GM13976 (cell line): ENCODE data around the gene OR2C1.

Experiments
- DNase-seq: peaks from one replicate; pipeline ENCODE4 v3.0.0; 2012; ENCODE audit warnings: low spot score
- CTCF ChIP-seq: IDR thresholded peaks from 2 replicates; pipeline ENCODE4 v1.5.1; 2012; ENCODE audit warnings: borderline replicate concordance, mild to moderate bottlenecking; ENCODE audit not compliant: insufficient read depth; ENCODE audit errors: extremely low read depth, missing control alignments, control extremely low read depth
- in situ Hi-C: fragments of 300-500 bp; cut with MboI; formaldehyde crosslinking; loops from one replicate; pipeline ENCODE4 v1.12.0; 2022; ENCODE audit warnings: low sequenced_read_pairs, mixed read lengths, inconsistent platforms; ENCODE audit not compliant: unreplicated experiment

Gene OR2C1

GRCh38 chr16:3328104-3328503 lies 27.6 kb upstream of the OR2C1 start:
- no peak for DNase-seq
- TF ChIP-seq CTCF = no peak
- in situ Hi-C loops = no loop called here

- DNase-seq = no peak
- in situ Hi-C loops = no loop called here
- no peak for TF ChIP-seq CTCF
Observed at GRCh38 chr16:3328643-3329042, 27.0 kb upstream of the OR2C1 start.

DNA sequence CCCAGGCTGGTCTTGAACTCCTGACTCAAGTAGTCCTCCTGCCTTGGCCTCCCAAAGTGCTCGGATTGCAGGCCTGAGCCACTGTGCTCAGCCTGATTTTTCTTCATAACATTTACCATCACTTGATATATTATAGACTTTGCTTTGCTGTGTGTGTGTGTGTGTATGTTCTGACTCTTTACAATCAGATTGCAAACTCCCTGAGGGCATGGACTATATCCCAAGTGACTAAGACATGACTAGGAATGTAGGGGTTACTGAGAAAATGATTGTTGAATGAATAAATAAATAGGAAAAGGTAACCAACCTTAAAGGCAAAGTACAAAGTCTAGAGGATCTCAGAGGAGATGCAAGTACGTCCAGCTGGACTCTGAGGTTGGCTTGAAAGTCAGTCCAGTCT lies 9.6 kb upstream of the OR2C1 start:
- in situ Hi-C loops = no loop called here
- no peak for DNase-seq
- TF ChIP-seq CTCF = no peak

DNA sequence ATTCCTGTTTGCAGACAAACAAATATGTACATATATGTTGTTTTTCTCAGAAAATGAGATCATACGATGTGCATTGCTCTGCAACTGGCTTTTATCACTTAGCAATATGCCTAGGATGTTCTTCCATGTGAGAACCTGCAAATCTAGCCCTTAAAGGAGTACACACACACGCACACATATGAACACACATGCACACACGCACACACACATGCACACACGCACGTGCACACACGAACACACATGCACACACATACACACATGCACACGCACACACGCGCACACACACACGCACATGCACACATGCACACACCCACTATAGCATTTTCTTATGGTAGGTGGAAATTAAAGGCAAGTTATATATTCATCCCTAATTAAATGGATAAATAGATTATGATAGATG lies 8.1 kb upstream of the OR2C1 start:
- TF ChIP-seq CTCF = no peak
- in situ Hi-C loops = no loop called here

GRCh38 chr16:3348547-3349167 lies 7.0 kb upstream of the OR2C1 start:
- no peak for TF ChIP-seq CTCF
- in situ Hi-C loops = no loop called here
- no peak for DNase-seq

More for the DNA sequence above, 8.1 kb upstream of the OR2C1 start:
- no peak for DNase-seq

GRCh38 chr16:3349175-3349574 lies 6.5 kb upstream of the OR2C1 start:
- in situ Hi-C loops = no loop called here
- TF ChIP-seq CTCF = no peak

More at GRCh38 chr16:3349175-3349574, 6.5 kb upstream of the OR2C1 start:
- no peak for DNase-seq
